HS-27A (cell line): Measurements from ENCODE around the gene TMEM63B.
"Not testable (repeated sequence)": the region's sequence is repeated elsewhere in the genome, so short reads cannot be mapped to it uniquely, and the experiment has no call there.

Source experiments
- DNase-seq: peaks from one replicate; pipeline ENCODE4 v3.0.0-alpha.2; 2012; ENCODE audit warnings: low read depth, missing footprints

Gene TMEM63B

GRCh38 chr6:44171899-44172546 is 44.7 kb downstream of the TMEM63B start:
- DNase-seq: no peak

- peak; percentile 52 for DNase-seq
These were observed 45.6 kb downstream of the TMEM63B start for GRCh38 chr6:44172731-44173500.

GRCh38 chr6:44176130-44176761 is 48.9 kb downstream of the TMEM63B start:
- DNase-seq: no peak

- no peak for DNase-seq
These were observed 49.6 kb downstream of the TMEM63B start for GRCh38 chr6:44176762-44177509.

GRCh38 chr6:44177691-44178423 is 50.5 kb downstream of the TMEM63B start:
- DNase-seq: no peak

GRCh38 chr6:44178424-44179071 is 51.2 kb downstream of the TMEM63B start:
- DNase-seq: no peak

GRCh38 chr6:44179072-44179536 is 51.8 kb downstream of the TMEM63B start:
- DNase-seq: no peak

- no peak for DNase-seq
These were observed 52.3 kb downstream of the TMEM63B start for GRCh38 chr6:44179648-44180047.

- no peak for DNase-seq
These were observed 53.1 kb downstream of the TMEM63B start for GRCh38 chr6:44180406-44180805.

GRCh38 chr6:44180886-44181285 is 53.5 kb downstream of the TMEM63B start:
- DNase-seq: no peak

GRCh38 chr6:44181784-44182183 is 54.4 kb downstream of the TMEM63B start:
- DNase-seq: not testable (repeated sequence)

- no peak for DNase-seq
These were observed 55.6 kb downstream of the TMEM63B start for GRCh38 chr6:44182911-44183390.

- DNase-seq: no peak
These were observed 56.4 kb downstream of the TMEM63B start for GRCh38 chr6:44183783-44184182.

- not testable (repeated sequence) for DNase-seq
These were observed 58.0 kb downstream of the TMEM63B start for GRCh38 chr6:44185356-44185755.

- no peak for DNase-seq
These were observed 58.7 kb downstream of the TMEM63B start for GRCh38 chr6:44185953-44186634.

- DNase-seq: no peak
These were observed 59.3 kb downstream of the TMEM63B start for GRCh38 chr6:44186635-44187025.

- no peak for DNase-seq
These were observed 61.5 kb downstream of the TMEM63B start for GRCh38 chr6:44188819-44189218.

GRCh38 chr6:44189257-44189656 is 61.9 kb downstream of the TMEM63B start:
- no peak for DNase-seq

- no peak for DNase-seq
These were observed 63.4 kb downstream of the TMEM63B start for GRCh38 chr6:44190715-44191114.

- DNase-seq: no peak
These were observed 65.2 kb downstream of the TMEM63B start for GRCh38 chr6:44192428-44193041.
